ENCODE results near the gene PHACTR1. TPM values are rescaled to one million over a fixed set of nuclear protein-coding genes. Genes with fewer than 3 reads are reported as not detected.

PHACTR1 gene
- total RNA-seq, 1 experiment from 2014 or later: 15.5 TPM

GRCh38 chr6:12791371-12791770 is 74.8 kb downstream of the PHACTR1 start:
- Mint-ChIP-seq H3K27ac (no peak overlapping the region), H3K36me3 (no peaks in the 10 kb centered on the region), H3K4me1 (peaks cover 17% of the 10 kb centered on the region), H3K27me3 (ENCODE audit: low read depth) (no peaks in the 10 kb centered on the region), H3K4me3 (no peak overlapping the region), H3K9me3 (no peaks in the 10 kb centered on the region)
- ATAC-seq (no peak), DNase-seq (ENCODE audit: low spot score) (no peak)
- ChIA-PET CTCF (no interaction called here), POLR2A (no interaction called here)
- no peak for TF ChIP-seq OVOL2 (CRISPR knock-in tag; IDR thresholded peaks at IDR 0.05; ENCODE audit: borderline replicate concordance)
- no peak for TF ChIP-seq ZBTB21 (CRISPR knock-in tag; IDR thresholded peaks at IDR 0.05; ENCODE audit: borderline replicate concordance)
- TF ChIP-seq, protein P1, sequence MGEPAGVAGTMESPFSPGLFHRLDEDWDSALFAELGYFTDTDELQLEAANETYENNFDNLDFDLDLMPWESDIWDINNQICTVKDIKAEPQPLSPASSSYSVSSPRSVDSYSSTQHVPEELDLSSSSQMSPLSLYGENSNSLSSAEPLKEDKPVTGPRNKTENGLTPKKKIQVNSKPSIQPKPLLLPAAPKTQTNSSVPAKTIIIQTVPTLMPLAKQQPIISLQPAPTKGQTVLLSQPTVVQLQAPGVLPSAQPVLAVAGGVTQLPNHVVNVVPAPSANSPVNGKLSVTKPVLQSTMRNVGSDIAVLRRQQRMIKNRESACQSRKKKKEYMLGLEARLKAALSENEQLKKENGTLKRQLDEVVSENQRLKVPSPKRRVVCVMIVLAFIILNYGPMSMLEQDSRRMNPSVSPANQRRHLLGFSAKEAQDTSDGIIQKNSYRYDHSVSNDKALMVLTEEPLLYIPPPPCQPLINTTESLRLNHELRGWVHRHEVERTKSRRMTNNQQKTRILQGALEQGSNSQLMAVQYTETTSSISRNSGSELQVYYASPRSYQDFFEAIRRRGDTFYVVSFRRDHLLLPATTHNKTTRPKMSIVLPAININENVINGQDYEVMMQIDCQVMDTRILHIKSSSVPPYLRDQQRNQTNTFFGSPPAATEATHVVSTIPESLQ (CRISPR knock-in tag; IDR thresholded peaks at IDR 0.05): no peak
- TF ChIP-seq NFYB (CRISPR knock-in tag; conservative IDR thresholded peaks at IDR 0.05; ENCODE audit: low read depth): no peak
- TF ChIP-seq NFATC4 (CRISPR knock-in tag; IDR thresholded peaks at IDR 0.05): no peak
- TF ChIP-seq, protein P2, sequence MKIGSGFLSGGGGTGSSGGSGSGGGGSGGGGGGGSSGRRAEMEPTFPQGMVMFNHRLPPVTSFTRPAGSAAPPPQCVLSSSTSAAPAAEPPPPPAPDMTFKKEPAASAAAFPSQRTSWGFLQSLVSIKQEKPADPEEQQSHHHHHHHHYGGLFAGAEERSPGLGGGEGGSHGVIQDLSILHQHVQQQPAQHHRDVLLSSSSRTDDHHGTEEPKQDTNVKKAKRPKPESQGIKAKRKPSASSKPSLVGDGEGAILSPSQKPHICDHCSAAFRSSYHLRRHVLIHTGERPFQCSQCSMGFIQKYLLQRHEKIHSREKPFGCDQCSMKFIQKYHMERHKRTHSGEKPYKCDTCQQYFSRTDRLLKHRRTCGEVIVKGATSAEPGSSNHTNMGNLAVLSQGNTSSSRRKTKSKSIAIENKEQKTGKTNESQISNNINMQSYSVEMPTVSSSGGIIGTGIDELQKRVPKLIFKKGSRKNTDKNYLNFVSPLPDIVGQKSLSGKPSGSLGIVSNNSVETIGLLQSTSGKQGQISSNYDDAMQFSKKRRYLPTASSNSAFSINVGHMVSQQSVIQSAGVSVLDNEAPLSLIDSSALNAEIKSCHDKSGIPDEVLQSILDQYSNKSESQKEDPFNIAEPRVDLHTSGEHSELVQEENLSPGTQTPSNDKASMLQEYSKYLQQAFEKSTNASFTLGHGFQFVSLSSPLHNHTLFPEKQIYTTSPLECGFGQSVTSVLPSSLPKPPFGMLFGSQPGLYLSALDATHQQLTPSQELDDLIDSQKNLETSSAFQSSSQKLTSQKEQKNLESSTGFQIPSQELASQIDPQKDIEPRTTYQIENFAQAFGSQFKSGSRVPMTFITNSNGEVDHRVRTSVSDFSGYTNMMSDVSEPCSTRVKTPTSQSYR (CRISPR knock-in tag; IDR thresholded peaks at IDR 0.05): no peak
- TF ChIP-seq RELA (CRISPR knock-in tag; IDR thresholded peaks at IDR 0.05; ENCODE audit: borderline replicate concordance): no peak
- no peak for TF ChIP-seq AFF4 (CRISPR knock-in tag; IDR thresholded peaks at IDR 0.05; ENCODE audit: borderline replicate concordance)
- no peak for TF ChIP-seq ZNF512 (CRISPR knock-in tag; IDR thresholded peaks at IDR 0.05; ENCODE audit: borderline replicate concordance)

DNA sequence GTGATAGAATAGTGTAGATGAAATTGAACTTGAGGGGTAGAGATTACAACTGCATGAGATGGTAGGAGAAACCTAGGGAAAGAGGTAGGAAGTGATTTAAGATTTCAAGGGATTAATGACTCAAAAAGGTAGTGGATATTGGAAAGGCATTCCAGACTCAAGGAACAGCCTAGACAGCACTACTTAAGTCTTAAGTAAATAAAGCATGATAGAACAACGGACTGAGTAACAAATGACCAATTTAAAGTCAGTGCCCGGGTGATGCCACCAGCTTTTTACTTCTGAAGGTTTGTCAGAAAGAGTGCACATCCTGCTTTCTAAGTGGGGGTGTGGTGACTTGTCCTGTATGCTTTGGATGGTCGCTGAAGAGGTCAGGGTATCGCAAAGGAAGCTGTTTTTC is 81.8 kb downstream of the PHACTR1 start:
- ChIA-PET POLR2A (no interaction called here), CTCF (interaction anchor here (1.1 kb wide), 1 partner anchor 95 kb away, joined by 4 read pairs; no protein-coding TSS in a partner anchor)
- TF ChIP-seq NR2C2 (CRISPR knock-in tag; IDR thresholded peaks at IDR 0.05) (no peak), PRRX2 (CRISPR knock-in tag; IDR thresholded peaks at IDR 0.05) (no peak), ELF4 (CRISPR knock-in tag; IDR thresholded peaks at IDR 0.05; ENCODE audit: low read depth) (no peak), OVOL2 (CRISPR knock-in tag; IDR thresholded peaks at IDR 0.05; ENCODE audit: borderline replicate concordance) (no peak), ZSCAN18 (CRISPR knock-in tag; IDR thresholded peaks at IDR 0.05) (no peak), TEAD1 (CRISPR knock-in tag; IDR thresholded peaks at IDR 0.05) (no peak), CREM (CRISPR knock-in tag; IDR thresholded peaks at IDR 0.05) (no peak)
- no peaks in the 10 kb centered on the region for H3K36me3 Mint-ChIP-seq
- H3K4me1 Mint-ChIP-seq: no peaks in the 10 kb centered on the region
- H3K9me3 Mint-ChIP-seq: no peaks in the 10 kb centered on the region
- DNase-seq (ENCODE audit: low spot score): no peak
- no peak for ATAC-seq
- no peaks in the 10 kb centered on the region for H3K27me3 Mint-ChIP-seq (ENCODE audit: low read depth)
- H3K27ac Mint-ChIP-seq: no peak overlapping the region
- H3K4me3 Mint-ChIP-seq: no peak overlapping the region

All from WTC11 (cell line).